Activated CD4-positive, alpha-beta T cell treated with anti-CD3 and anti-CD28 coated beads, Interleukin-2, amount 50 U/mL, for 48 hours (primary cell): ENCODE results near the gene PGM1.
A peak's percentile ranks its signal among the peaks of the same experiment; 100 is the strongest.

Experiments
- DNase-seq, 2 experiments: peaks; one replicate each; pipeline ENCODE4 v3.0.0-alpha.2; 2020

Gene PGM1

GRCh38 chr1:63601463-63601862 is 8.3 kb downstream of the PGM1 start:
- DNase-seq = no peak

GRCh38 chr1:63601912-63602311 is 8.7 kb downstream of the PGM1 start:
- DNase-seq = no peak

- no peak for DNase-seq
Observed at GRCh38 chr1:63602629-63603028, 9.4 kb downstream of the PGM1 start.

GRCh38 chr1:63603810-63604209 is 10.6 kb downstream of the PGM1 start:
- no peak for DNase-seq

- no peak for DNase-seq
Observed at GRCh38 chr1:63607322-63607721, 14.1 kb downstream of the PGM1 start.

- DNase-seq = no peak
Observed at GRCh38 chr1:63611231-63611630, 18.0 kb downstream of the PGM1 start.

GRCh38 chr1:63612564-63612963 is 19.4 kb downstream of the PGM1 start:
- DNase-seq = no peak

- no peak for DNase-seq
Observed at GRCh38 chr1:63612971-63613370, 19.8 kb downstream of the PGM1 start.

- peak; percentile 36 to 55 for DNase-seq
Observed at GRCh38 chr1:63615768-63616420, 22.7 kb downstream of the PGM1 start.

GRCh38 chr1:63617450-63617849 is 24.2 kb downstream of the PGM1 start:
- DNase-seq = no peak

- no peak for DNase-seq
Observed at GRCh38 chr1:63618011-63618410, 24.8 kb downstream of the PGM1 start.

GRCh38 chr1:63619558-63619957 is 26.3 kb downstream of the PGM1 start:
- no peak for DNase-seq

GRCh38 chr1:63620671-63621070 is 27.5 kb downstream of the PGM1 start:
- DNase-seq = no peak

- no peak for DNase-seq
Observed at GRCh38 chr1:63621075-63621474, 27.9 kb downstream of the PGM1 start.

GRCh38 chr1:63621698-63622097 is 28.5 kb downstream of the PGM1 start:
- DNase-seq = no peak

GRCh38 chr1:63622849-63623566 is 29.8 kb downstream of the PGM1 start:
- DNase-seq = no peak

GRCh38 chr1:63623952-63624351 is 30.7 kb downstream of the PGM1 start:
- DNase-seq = no peak

- DNase-seq = no peak
Observed at GRCh38 chr1:63624911-63625310, 31.7 kb downstream of the PGM1 start.

GRCh38 chr1:63626222-63626621 is 33.0 kb downstream of the PGM1 start:
- no peak for DNase-seq

- no peak for DNase-seq
Observed at GRCh38 chr1:63628607-63629006, 35.4 kb downstream of the PGM1 start.

- no peak for DNase-seq
Observed at GRCh38 chr1:63630238-63630637, 37.0 kb downstream of the PGM1 start.

- no peak for DNase-seq
Observed at GRCh38 chr1:63630666-63631065, 37.5 kb downstream of the PGM1 start.

GRCh38 chr1:63632110-63632509 is 38.9 kb downstream of the PGM1 start:
- no peak for DNase-seq

- DNase-seq = no peak
Observed at GRCh38 chr1:63633281-63633680, 40.1 kb downstream of the PGM1 start.

- DNase-seq = no peak
Observed at GRCh38 chr1:63634471-63634870, 41.3 kb downstream of the PGM1 start.
